GM19467 (cell line): Measurements from ENCODE around the gene AUTS2.
"Not testable (repeated sequence)": the region's sequence is repeated elsewhere in the genome, so short reads cannot be mapped to it uniquely, and the experiment has no call there.

Experiments used
- ATAC-seq: cut with Tn5 transposase; IDR thresholded peaks from one replicate; pipeline ENCODE4 v1.9.1; 2021; ENCODE audit warnings: mild to moderate bottlenecking, moderate library complexity; ENCODE audit not compliant: unreplicated experiment

Gene AUTS2

GRCh38 chr7:70579397-70580097, 981.3 kb downstream of the AUTS2 start:
- no peak for ATAC-seq

GRCh38 chr7:70580161-70580560, 981.9 kb downstream of the AUTS2 start:
- no peak for ATAC-seq

- no peak for ATAC-seq
Measured at GRCh38 chr7:70582927-70583895, 984.9 kb downstream of the AUTS2 start.

GRCh38 chr7:70583965-70584883, 985.9 kb downstream of the AUTS2 start:
- no peak for ATAC-seq

- ATAC-seq: no peak
Measured at GRCh38 chr7:70585071-70585470, 986.8 kb downstream of the AUTS2 start.

GRCh38 chr7:70586822-70587221, 988.5 kb downstream of the AUTS2 start:
- no peak for ATAC-seq

- ATAC-seq: no peak
Measured at GRCh38 chr7:70587739-70588138, 989.5 kb downstream of the AUTS2 start.

- no peak for ATAC-seq
Measured at GRCh38 chr7:70588191-70588921, 990.1 kb downstream of the AUTS2 start.

GRCh38 chr7:70589010-70589409, 990.7 kb downstream of the AUTS2 start:
- no peak for ATAC-seq

GRCh38 chr7:70589590-70589989, 991.3 kb downstream of the AUTS2 start:
- ATAC-seq: no peak

- no peak for ATAC-seq
Measured at GRCh38 chr7:70590126-70590854, 992.0 kb downstream of the AUTS2 start.

- ATAC-seq: no peak
Measured at GRCh38 chr7:70591643-70592042, 993.4 kb downstream of the AUTS2 start.

GRCh38 chr7:70592171-70592570, 993.9 kb downstream of the AUTS2 start:
- no peak for ATAC-seq

- ATAC-seq: no peak
Measured at GRCh38 chr7:70594170-70594569, 995.9 kb downstream of the AUTS2 start.

- not testable (repeated sequence) for ATAC-seq
Measured at GRCh38 chr7:70594885-70595284, 996.6 kb downstream of the AUTS2 start.

- ATAC-seq: no peak
Measured at GRCh38 chr7:70595370-70595754, 997.1 kb downstream of the AUTS2 start.

GRCh38 chr7:70595755-70596597, 997.7 kb downstream of the AUTS2 start:
- no peak for ATAC-seq

GRCh38 chr7:70596598-70596913, 998.3 kb downstream of the AUTS2 start:
- ATAC-seq: no peak

- ATAC-seq: no peak
Measured at GRCh38 chr7:70597066-70597465, 998.8 kb downstream of the AUTS2 start.
